Endothelial cell of umbilical vein (primary cell): ENCODE measurements around the gene MAPK11. TPM values are rescaled to one million over a fixed set of nuclear protein-coding genes. Genes with fewer than 3 reads are reported as not detected.

Experiments
- BruUV-seq: library from RNA; stranded (reverse); fragments of 400-500 nt; replicated peaks from 2 replicates; lab custom pipeline; 2021; lab: Mats Ljungman, UMichigan
- CTCF ChIA-PET: fragments of 300-600, 350-600 bp; sonication (Branson Sonifier 250); formaldehyde crosslinking; loops from one replicate; lab custom pipeline; 2021; ENCODE audit warnings: antibody characterized with exemption, inconsistent platforms; lab: Charles Lee
- POLR2A ChIA-PET: fragments of 300-600, 350-600 bp; sonication (Branson Sonifier 250); formaldehyde crosslinking; loops from one replicate; lab custom pipeline; 2021; ENCODE audit warnings: antibody characterized with exemption, inconsistent platforms; lab: Charles Lee
- DNase-seq: peaks from one replicate; pipeline ENCODE4 v3.0.0-alpha.2; 2011; ENCODE audit warnings: low read depth, low spot score
- FAIRE-seq: peaks from 2 replicates; lab custom pipeline; 2011; peaks lifted over from hg19 to GRCh38; lab: Jason Lieb, UNC
- H2AFZ ChIP-seq: 2 replicates; pipeline ENCODE4 v1.6.0; 2012; ENCODE audit warnings: low read depth, low read length, control low read depth, inconsistent platforms
- H3K27ac ChIP-seq: 2 replicates; pipeline ENCODE4 v1.5.1; 2011; ENCODE audit warnings: low read depth, mild to moderate bottlenecking, control low read depth, low read length, moderate library complexity; ENCODE audit not compliant: insufficient read depth
- H3K27me3 ChIP-seq, 2 experiments: 2 replicates each; pipeline versions ENCODE4 v1.6.0 to v1.6.1; 2011; ENCODE audit warnings: low read length in 2 of 2, mixed read lengths in 1 of 2; ENCODE audit not compliant: control insufficient read depth in 2 of 2, insufficient read depth in 2 of 2
- H3K36me3 ChIP-seq, 2 experiments: 2 replicates in 1 of 2; 3 replicates in 1 of 2; pipeline ENCODE4 v1.5.1; 2011; ENCODE audit warnings: low read length in 2 of 2, mild to moderate bottlenecking in 1 of 2, moderate library complexity in 1 of 2; ENCODE audit not compliant: control insufficient read depth in 2 of 2, insufficient read depth in 2 of 2; ENCODE audit errors: extremely low read depth in 1 of 2
- H3K4me1 ChIP-seq: 3 replicates; pipeline ENCODE4 v1.5.1; 2011; ENCODE audit warnings: mild to moderate bottlenecking, low read length; ENCODE audit not compliant: control insufficient read depth, insufficient read depth; ENCODE audit errors: extremely low read depth
- H3K4me2 ChIP-seq: 2 replicates; pipeline ENCODE4 v1.6.1; 2011; ENCODE audit warnings: low read length, control low read depth, mixed read lengths; ENCODE audit not compliant: insufficient read depth
- H3K4me3 ChIP-seq, 3 experiments: fragments of 200-600 bp in 1 of 3; sonication (generic), shearing (Covaris generic) in 1 of 3; replicated peaks in 1 of 3; 2 replicates each; pipeline ENCODE4 v1.5.1; 2011 to 2016; ENCODE audit warnings: control low read depth in 3 of 3, low read length in 3 of 3, mild to moderate bottlenecking in 2 of 3, inconsistent platforms in 1 of 3, low read depth in 1 of 3, moderate library complexity in 1 of 3; ENCODE audit not compliant: insufficient read depth in 1 of 3
- H3K79me2 ChIP-seq: 2 replicates; pipeline ENCODE4 v1.6.0; 2012; ENCODE audit warnings: low read length, inconsistent platforms; ENCODE audit not compliant: control insufficient read depth, insufficient read depth
- H3K9ac ChIP-seq: replicated peaks from 2 replicates; pipeline ENCODE3; 2011; ENCODE audit warnings: low read length, control low read depth; ENCODE audit not compliant: insufficient read depth; ENCODE audit errors: extremely low read depth
- H3K9me1 ChIP-seq: replicated peaks from 3 replicates; pipeline ENCODE4 v1.6.0; 2011; ENCODE audit warnings: mild to moderate bottlenecking, low read length; ENCODE audit not compliant: control insufficient read depth, insufficient read depth; ENCODE audit errors: extremely low read depth
- H3K9me3 ChIP-seq: replicated peaks from 2 replicates; pipeline ENCODE4 v1.5.1; 2012; ENCODE audit warnings: low read length, inconsistent platforms; ENCODE audit not compliant: control insufficient read depth, insufficient read depth
- H4K20me1 ChIP-seq: replicated peaks from 2 replicates; pipeline ENCODE3; 2011; ENCODE audit warnings: mild to moderate bottlenecking, low read length; ENCODE audit not compliant: control insufficient read depth, insufficient read depth; ENCODE audit errors: extremely low read depth
- EZH2 ChIP-seq: IDR thresholded peaks from 2 replicates; pipeline ENCODE4 v1.6.1; 2012; ENCODE audit warnings: borderline replicate concordance, low read depth, mild to moderate bottlenecking, moderate library complexity, low read length, inconsistent platforms; ENCODE audit not compliant: severe bottlenecking
- FOS ChIP-seq: IDR thresholded peaks from 2 replicates; pipeline ENCODE4 v1.6.1; 2011; ENCODE audit warnings: mild to moderate bottlenecking, low read length, moderate library complexity, borderline replicate concordance; ENCODE audit not compliant: insufficient read depth
- GATA2 ChIP-seq: IDR thresholded peaks from 2 replicates; pipeline ENCODE4 v1.7.0; 2011; ENCODE audit warnings: low read depth, mild to moderate bottlenecking, moderate library complexity, mixed read lengths, low read length; ENCODE audit not compliant: insufficient read length, insufficient read depth
- JUN ChIP-seq: IDR thresholded peaks from 2 replicates; pipeline ENCODE4 v1.6.1; 2011; ENCODE audit warnings: borderline replicate concordance, low read depth; ENCODE audit not compliant: insufficient read length, insufficient read depth
- MAX ChIP-seq: IDR thresholded peaks from 2 replicates; pipeline ENCODE4 v1.6.1; 2011; ENCODE audit not compliant: insufficient read depth, insufficient read length
- MYC ChIP-seq: IDR thresholded peaks from one replicate; pipeline ENCODE4 v1.6.1; 2011; ENCODE audit warnings: mild to moderate bottlenecking, low read depth, low read length
- POLR2A ChIP-seq: IDR thresholded peaks from 2 replicates; pipeline ENCODE4 v1.6.1; 2012; ENCODE audit warnings: low read depth, mild to moderate bottlenecking, control low read depth, low read length
- POLR2AphosphoS5 ChIP-seq: IDR thresholded peaks from 2 replicates; pipeline ENCODE4 v1.6.1; 2012; ENCODE audit warnings: low read depth, mild to moderate bottlenecking, control low read depth, low read length, moderate library complexity; ENCODE audit not compliant: insufficient read depth
- dilution Hi-C: fragments of 300-500 bp; cut with MboI; formaldehyde crosslinking; loops from one replicate; pipeline ENCODE4 v1.15.0; 2019; ENCODE audit warnings: low sequenced_read_pairs; ENCODE audit not compliant: extremely low pct_ligation_motif_present
- intact Hi-C: fragments of 100-400 bp; cut with micrococcal nuclease; formaldehyde crosslinking; loops from one replicate; pipeline ENCODE4 v1.10.0; 2022
- polyA plus RNA-seq, 4 experiments: library from polyadenylated mRNA; depleted of rRNA in 3 of 4; stranded (reverse) in 3 of 4; unstranded in 1 of 4; fragments of >200 nt; gene quantifications; 2 replicates each; pipeline versions ENCODE4 v1.2.1 to v1.2.3, GENCODE V29; 2011 to 2012; ENCODE audit warnings: missing spikeins in 1 of 4
- total RNA-seq: library from RNA; stranded (reverse); gene quantifications from 2 replicates; pipeline ENCODE4 v1.2.3, GENCODE V29; 2021
- TF ChIP-seq, protein P1 (sequence below), 2 donors: IDR thresholded peaks; 1 replicate in 1 of 2; 2 replicates in 1 of 2; pipeline ENCODE4 v1.5.1; 2011; ENCODE audit warnings: low read length in 2 of 2, mild to moderate bottlenecking in 2 of 2, moderate library complexity in 2 of 2, control low read depth in 1 of 2, inconsistent platforms in 1 of 2, low read depth in 1 of 2; ENCODE audit not compliant: insufficient read depth in 1 of 2; ENCODE audit errors: extremely low read depth in 1 of 2

MAPK11 gene
- total and polyA plus RNA-seq, 2 donors (not counting 3 experiments of a cell fraction or from before 2014, with no cell fraction given) = 22.8 to 26.3 TPM

DNA sequence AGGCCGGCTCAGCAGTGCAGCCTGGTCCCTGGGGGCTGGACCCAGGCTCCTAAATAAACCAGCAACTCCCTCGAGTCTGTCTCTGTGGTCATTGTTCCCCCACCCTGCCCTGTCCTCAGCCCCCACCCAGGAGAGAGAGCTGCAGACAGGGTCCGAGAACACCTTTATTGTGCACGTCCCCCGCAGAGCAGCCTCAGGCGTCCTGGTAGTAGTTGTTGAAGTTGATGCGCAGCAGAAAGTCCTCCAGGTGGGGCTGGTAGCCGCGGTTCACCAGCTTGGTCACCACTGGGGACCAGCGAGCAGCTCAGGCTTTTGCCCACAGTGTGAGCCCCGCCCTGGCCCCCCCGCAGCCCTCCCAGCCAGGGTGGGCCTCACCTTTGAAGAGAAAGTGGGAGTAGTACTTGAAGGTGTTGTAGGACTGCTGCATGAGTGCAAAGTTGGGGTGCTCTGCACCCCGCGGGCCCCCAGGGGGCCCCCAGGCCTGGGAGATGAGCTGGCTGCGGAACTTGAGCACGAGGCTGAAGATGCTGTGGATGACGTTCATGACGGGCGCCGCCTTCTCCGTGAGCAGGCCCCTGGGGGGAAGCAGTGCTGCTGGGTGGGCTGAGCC lies 52.5 kb downstream of the MAPK11 start:
- Histone ChIP-seq H3K27ac (no peak overlapping the region), H3K4me1 (no peaks in the 10 kb centered on the region), H3K4me3 (no peak overlapping the region), H3K9me1 (no peaks in the 10 kb centered on the region), H3K36me3 (peaks cover 26 to 63% of the 10 kb centered on the region in 2 experiments), H3K9me3 (no peaks in the 10 kb centered on the region), H3K79me2 (peaks cover 16% of the 10 kb centered on the region), H3K9ac (no peak overlapping the region), H3K27me3 (no peaks in the 10 kb centered on the region), H2AFZ (no peak overlapping the region), H3K4me2 (no peak overlapping the region), H4K20me1 (no peaks in the 10 kb centered on the region)
- dilution Hi-C loops (no loop called here), intact Hi-C loops (no loop called here)
- POLR2A ChIA-PET = no interaction called here
- CTCF ChIA-PET = interaction anchor here (0.8 kb wide), 1 partner anchor 11 kb away, joined by 3 read pairs; no protein-coding TSS in a partner anchor
- DNase-seq = no peak
- no peak for TF ChIP-seq GATA2
- TF ChIP-seq JUN = no peak
- TF ChIP-seq POLR2AphosphoS5 = no peak
- TF ChIP-seq POLR2A = no peak
- no peak for TF ChIP-seq MAX
- no peak for TF ChIP-seq EZH2
- TF ChIP-seq, protein P1, sequence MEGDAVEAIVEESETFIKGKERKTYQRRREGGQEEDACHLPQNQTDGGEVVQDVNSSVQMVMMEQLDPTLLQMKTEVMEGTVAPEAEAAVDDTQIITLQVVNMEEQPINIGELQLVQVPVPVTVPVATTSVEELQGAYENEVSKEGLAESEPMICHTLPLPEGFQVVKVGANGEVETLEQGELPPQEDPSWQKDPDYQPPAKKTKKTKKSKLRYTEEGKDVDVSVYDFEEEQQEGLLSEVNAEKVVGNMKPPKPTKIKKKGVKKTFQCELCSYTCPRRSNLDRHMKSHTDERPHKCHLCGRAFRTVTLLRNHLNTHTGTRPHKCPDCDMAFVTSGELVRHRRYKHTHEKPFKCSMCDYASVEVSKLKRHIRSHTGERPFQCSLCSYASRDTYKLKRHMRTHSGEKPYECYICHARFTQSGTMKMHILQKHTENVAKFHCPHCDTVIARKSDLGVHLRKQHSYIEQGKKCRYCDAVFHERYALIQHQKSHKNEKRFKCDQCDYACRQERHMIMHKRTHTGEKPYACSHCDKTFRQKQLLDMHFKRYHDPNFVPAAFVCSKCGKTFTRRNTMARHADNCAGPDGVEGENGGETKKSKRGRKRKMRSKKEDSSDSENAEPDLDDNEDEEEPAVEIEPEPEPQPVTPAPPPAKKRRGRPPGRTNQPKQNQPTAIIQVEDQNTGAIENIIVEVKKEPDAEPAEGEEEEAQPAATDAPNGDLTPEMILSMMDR (IDR thresholded peaks at IDR 0.05; ENCODE audit: extremely low read depth in 1 of 2, insufficient read depth in 1 of 2, low read depth in 1 of 2, low read length in 2 of 2) = no peak
- TF ChIP-seq MYC = no peak
- TF ChIP-seq FOS = no peak
- FAIRE-seq = no peak
- BruUV-seq = no TSS peak
